CD14-positive monocyte (primary cell): ENCODE results near the gene NANOGP8. TPM values are rescaled to one million over a fixed set of nuclear protein-coding genes. Genes with fewer than 3 reads are reported as not detected.

Source experiments
- DNase-seq, 3 donors: peaks; one replicate each; pipeline ENCODE4 v3.0.0-alpha.2; 2011 to 2022
- H2AFZ ChIP-seq: 2 replicates; pipeline ENCODE4 v1.6.0; 2012; ENCODE audit warnings: mild to moderate bottlenecking, low read depth, low read length, inconsistent platforms; ENCODE audit not compliant: insufficient read depth, poor library complexity, severe bottlenecking
- H3K27ac ChIP-seq, 2 donors: 1 replicate in 1 of 2; 2 replicates in 1 of 2; pipeline ENCODE4 v1.5.1; 2012 to 2013; ENCODE audit warnings: low read length in 2 of 2, control low read depth in 1 of 2, inconsistent platforms in 1 of 2, low read depth in 1 of 2, mild to moderate bottlenecking in 1 of 2
- H3K27me3 ChIP-seq, 2 donors: one replicate each; pipeline versions ENCODE4 v1.6.0 to v1.6.1; 2011 to 2013; ENCODE audit warnings: low read length in 2 of 2; ENCODE audit not compliant: control insufficient read depth in 2 of 2, insufficient read depth in 2 of 2
- H3K36me3 ChIP-seq, 2 donors: replicated peaks in 1 of 2; 1 replicate in 1 of 2; 2 replicates in 1 of 2; pipeline versions ENCODE4 v1.5.1 to v1.6.1; 2012 to 2013; ENCODE audit warnings: low read length in 2 of 2, control low read depth in 1 of 2, inconsistent platforms in 1 of 2, mild to moderate bottlenecking in 1 of 2; ENCODE audit not compliant: insufficient read depth in 2 of 2, control insufficient read depth in 1 of 2
- H3K4me1 ChIP-seq, 2 donors: 1 replicate in 1 of 2; 2 replicates in 1 of 2; pipeline versions ENCODE4 v1.5.1 to v1.6.1; 2012 to 2013; ENCODE audit warnings: low read length in 2 of 2, control low read depth in 1 of 2, inconsistent platforms in 1 of 2, mild to moderate bottlenecking in 1 of 2, moderate library complexity in 1 of 2; ENCODE audit not compliant: insufficient read depth in 2 of 2, control insufficient read depth in 1 of 2
- H3K4me2 ChIP-seq: replicated peaks from 2 replicates; pipeline ENCODE3; 2012; ENCODE audit warnings: low read length, moderate library complexity, mild to moderate bottlenecking; ENCODE audit not compliant: poor library complexity, severe bottlenecking; ENCODE audit errors: extremely low read depth
- H3K4me3 ChIP-seq, 3 experiments: fragments of 200-600 bp in 1 of 3; sonication (generic) in 1 of 3; replicated peaks in 1 of 3; 1 replicate in 2 of 3; 2 replicates in 1 of 3; pipeline ENCODE4 v1.5.1; 2011 to 2013; ENCODE audit warnings: low read length in 3 of 3, mild to moderate bottlenecking in 3 of 3, control low read depth in 2 of 3, low read depth in 2 of 3, inconsistent platforms in 1 of 3, moderate library complexity in 1 of 3
- H3K79me2 ChIP-seq: 2 replicates; pipeline ENCODE4 v1.6.0; 2012; ENCODE audit warnings: mild to moderate bottlenecking, control low read depth, inconsistent platforms, low read length, moderate library complexity; ENCODE audit not compliant: insufficient read depth
- H3K9ac ChIP-seq: 2 replicates; pipeline ENCODE4 v1.6.0; 2017; ENCODE audit warnings: low read length, mild to moderate bottlenecking; ENCODE audit not compliant: insufficient read depth, poor library complexity, severe bottlenecking
- H3K9me3 ChIP-seq, 2 donors: replicated peaks in 1 of 2; 1 replicate in 1 of 2; 2 replicates in 1 of 2; pipeline versions ENCODE4 v1.5.1 to v1.6.1; 2012 to 2013; ENCODE audit warnings: low read length in 2 of 2, control low read depth in 1 of 2; ENCODE audit not compliant: control insufficient read depth in 1 of 2, insufficient read depth in 1 of 2
- H4K20me1 ChIP-seq: 2 replicates; pipeline ENCODE4 v1.6.0; 2012; ENCODE audit warnings: mild to moderate bottlenecking, low read length, control low read depth, moderate library complexity; ENCODE audit not compliant: insufficient read depth
- H3K27ac Mint-ChIP-seq, 7 donors: one replicate each; pipeline ENCODE4 v1.8.0; 2020; ENCODE audit warnings: mild to moderate bottlenecking in 7 of 7, mixed read lengths in 7 of 7, moderate library complexity in 6 of 7, inconsistent platforms in 2 of 7
- H3K27me3 Mint-ChIP-seq, 3 donors: one replicate each; pipeline ENCODE4 v1.8.0; 2021 to 2022; ENCODE audit warnings: low read depth in 3 of 3, mild to moderate bottlenecking in 3 of 3, mixed read lengths in 3 of 3, moderate library complexity in 3 of 3, inconsistent platforms in 1 of 3
- H3K36me3 Mint-ChIP-seq, 2 donors: one replicate each; pipeline ENCODE4 v1.8.0; 2020; ENCODE audit warnings: mixed read lengths in 2 of 2, inconsistent platforms in 1 of 2, mild to moderate bottlenecking in 1 of 2
- H3K4me1 Mint-ChIP-seq: one replicate; pipeline ENCODE4 v1.8.0; 2020; ENCODE audit warnings: mild to moderate bottlenecking, mixed read lengths
- H3K4me3 Mint-ChIP-seq, 2 donors: one replicate each; pipeline ENCODE4 v1.8.0; 2020; ENCODE audit warnings: mild to moderate bottlenecking in 2 of 2, mixed read lengths in 2 of 2, moderate library complexity in 1 of 2
- H3K9me3 Mint-ChIP-seq, 7 donors: one replicate each; pipeline ENCODE4 v1.8.0; 2020 to 2022; ENCODE audit warnings: mixed read lengths in 7 of 7, mild to moderate bottlenecking in 6 of 7, moderate library complexity in 6 of 7, inconsistent platforms in 2 of 7
- CTCF ChIP-seq: fragments of 200-600 bp; IDR thresholded peaks from one replicate; pipeline ENCODE4 v1.8.0; 2022; ENCODE audit warnings: antibody characterized with exemption, mild to moderate bottlenecking
- WGBS: methylation state at CpG from one replicate; pipeline ENCODE4 v1.1.5; 2013; ENCODE audit warnings: missing lambda C conversion rate; ENCODE audit not compliant: insufficient coverage; 5-methylcytosine and 5-hydroxymethylcytosine counted together
- intact Hi-C, 2 donors: fragments of 100-400 bp; cut with micrococcal nuclease; formaldehyde crosslinking; loops; one replicate each; pipeline versions ENCODE4 v1.15.0 to v1.15.1; 2023
- polyA plus RNA-seq, 3 donors: library from polyadenylated mRNA; depleted of rRNA in 1 of 3; unstranded in 2 of 3; stranded (reverse) in 1 of 3; fragments of 300-500 nt in 2 of 3; fragments of >200 nt in 1 of 3; fragmentation: Illumina TruSeq in 2 of 3; gene quantifications; 1 replicate in 2 of 3; 2 replicates in 1 of 3; pipeline ENCODE4 v1.2.3, GENCODE V29; 2012 to 2021

Gene NANOGP8
- polyA plus RNA-seq, 3 donors = not detected

GRCh38 chr15:35120173-35120572 is 35.1 kb upstream of the NANOGP8 start:
- Histone ChIP-seq H2AFZ (no peak overlapping the region), H3K9me3 (peaks cover 0 to 7% of the 10 kb centered on the region in 2 donors), H3K4me1 (no peaks in the 10 kb centered on the region), H3K27me3 (no peaks in the 10 kb centered on the region), H3K4me3 (no peak overlapping the region), H3K79me2 (no peaks in the 10 kb centered on the region), H3K27ac (no peak overlapping the region), H3K9ac (no peak overlapping the region), H4K20me1 (no peaks in the 10 kb centered on the region), H3K36me3 (no peaks in the 10 kb centered on the region), H3K4me2 (no peak overlapping the region)
- H3K27ac Mint-ChIP-seq = no peak overlapping the region
- no peaks in the 10 kb centered on the region for H3K36me3 Mint-ChIP-seq
- no peaks in the 10 kb centered on the region for H3K4me1 Mint-ChIP-seq
- intact Hi-C loops = no loop called here
- DNase-seq = no peak
- TF ChIP-seq CTCF = no peak
- no CpG with 5 or more reads among the region's 6 CpGs for WGBS
- no peak overlapping the region for H3K4me3 Mint-ChIP-seq
- H3K9me3 Mint-ChIP-seq = peaks cover 7 to 15% (median 12%) of the 10 kb centered on the region in 7 donors
- H3K27me3 Mint-ChIP-seq = peaks cover 0 to 3% (median 0%) of the 10 kb centered on the region in 3 donors

- no peak for TF ChIP-seq CTCF
- no CpG with 5 or more reads among the region's 2 CpGs for WGBS
- no peaks in the 10 kb centered on the region for H4K20me1 ChIP-seq
- no peak overlapping the region for H2AFZ ChIP-seq
- Mint-ChIP-seq H3K27me3 (peaks cover 0 to 3% (median 0%) of the 10 kb centered on the region in 3 donors), H3K36me3 (no peaks in the 10 kb centered on the region), H3K4me1 (no peaks in the 10 kb centered on the region), H3K4me3 (no peak overlapping the region), H3K27ac (no peak overlapping the region), H3K9me3 (peaks cover 7 to 15% (median 12%) of the 10 kb centered on the region in 7 donors)
- no peaks in the 10 kb centered on the region for H3K4me1 ChIP-seq
- H3K27me3 ChIP-seq = no peaks in the 10 kb centered on the region
- intact Hi-C loops = no loop called here
- no peak for DNase-seq
- no peak overlapping the region for H3K4me2 ChIP-seq
- H3K9ac ChIP-seq = no peak overlapping the region
- H3K79me2 ChIP-seq = no peaks in the 10 kb centered on the region
- peaks cover 0 to 7% of the 10 kb centered on the region in 2 donors for H3K9me3 ChIP-seq
- H3K27ac ChIP-seq = no peak overlapping the region
- no peak overlapping the region for H3K4me3 ChIP-seq
- no peaks in the 10 kb centered on the region for H3K36me3 ChIP-seq
Observed at GRCh38 chr15:35118960-35119359, 33.9 kb upstream of the NANOGP8 start.
